ENCODE data around the gene TMEM191C.
"Not testable (repeated sequence)": the region's sequence is repeated elsewhere in the genome, so short reads cannot be mapped to it uniquely, and the experiment has no call there.

TMEM191C gene

GRCh38 chr22:21467337-21468193 lies at the start of gene TMEM191C:
TMEM191C (plus strand) TSS chr22:21467387; CDS start chr22:21467460, 73 bp downstream.
- Mint-ChIP-seq H3K4me3 (peak within 1 kb of the TSS; percentile 85), H3K27ac (peak within 1 kb of the TSS; percentile 99)

GRCh38 chr22:21417853-21418252 lies 49.3 kb upstream of the TMEM191C start:
- peak; percentile 67 for DNase-seq
- not testable (repeated sequence) for H3K4me1 Mint-ChIP-seq
- peak overlapping the region; percentile 71 for H3K4me3 Mint-ChIP-seq

More at GRCh38 chr22:21467337-21468193, at the start of gene TMEM191C:
- H3K27me3 Mint-ChIP-seq (ENCODE audit: low read depth, poor library complexity); DNase-seq; H3K36me3 Mint-ChIP-seq (ENCODE audit: low read depth); H3K4me1 Mint-ChIP-seq; H3K9me3 Mint-ChIP-seq: not testable (repeated sequence)

DNA sequence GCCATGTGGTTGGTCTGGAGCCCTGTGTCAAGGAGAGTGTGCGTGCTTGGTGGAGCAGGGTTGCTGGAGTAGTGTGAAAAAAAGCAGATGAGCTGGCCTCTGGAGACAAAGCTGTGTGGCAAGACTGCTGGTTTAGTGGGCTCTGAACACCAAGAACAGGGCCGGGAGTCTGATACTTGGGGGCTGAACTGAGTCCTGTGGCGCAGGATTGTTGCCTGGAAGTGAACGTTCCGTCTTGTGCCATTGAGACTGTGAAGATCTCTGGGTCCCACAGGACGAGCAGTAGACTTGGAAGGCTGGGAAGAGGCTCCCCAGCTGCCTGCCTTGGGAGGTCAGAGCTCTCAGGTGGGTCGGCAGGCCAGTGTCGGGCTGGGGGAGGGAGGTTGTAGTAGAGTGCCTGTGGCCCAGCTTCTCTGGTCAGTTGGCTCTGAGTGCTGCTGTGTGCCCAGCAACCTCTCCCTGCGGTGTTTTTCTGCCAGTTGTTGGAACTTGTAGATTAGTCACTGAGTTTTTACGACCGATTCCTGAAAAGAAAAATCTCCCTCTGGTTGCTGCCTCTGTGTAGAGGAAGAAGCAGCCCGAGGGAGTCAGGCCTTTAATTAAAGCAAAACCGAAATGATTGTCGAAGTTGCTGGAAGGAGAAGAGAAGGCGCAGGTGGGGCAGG lies 48.1 kb upstream of the TMEM191C start:
- H3K36me3 Mint-ChIP-seq (ENCODE audit: low read depth); H3K4me1 Mint-ChIP-seq; H3K27ac Mint-ChIP-seq; DNase-seq; H3K4me3 Mint-ChIP-seq; H3K27me3 Mint-ChIP-seq (ENCODE audit: low read depth, poor library complexity); H3K9me3 Mint-ChIP-seq: not testable (repeated sequence)

More at GRCh38 chr22:21417853-21418252, 49.3 kb upstream of the TMEM191C start:
- not testable (repeated sequence) for H3K36me3 Mint-ChIP-seq (ENCODE audit: low read depth); H3K27me3 Mint-ChIP-seq (ENCODE audit: low read depth, poor library complexity); H3K27ac Mint-ChIP-seq; H3K9me3 Mint-ChIP-seq

- H3K27me3 Mint-ChIP-seq (ENCODE audit: low read depth, poor library complexity); H3K4me1 Mint-ChIP-seq; H3K9me3 Mint-ChIP-seq; H3K36me3 Mint-ChIP-seq (ENCODE audit: low read depth); H3K27ac Mint-ChIP-seq; H3K4me3 Mint-ChIP-seq: not testable (repeated sequence)
- DNase-seq: peak; percentile 9
Measured at GRCh38 chr22:21420180-21420763, 46.9 kb upstream of the TMEM191C start.

- not testable (repeated sequence) for H3K4me1 Mint-ChIP-seq; H3K27ac Mint-ChIP-seq; H3K36me3 Mint-ChIP-seq (ENCODE audit: low read depth); H3K9me3 Mint-ChIP-seq; DNase-seq; H3K27me3 Mint-ChIP-seq (ENCODE audit: low read depth, poor library complexity); H3K4me3 Mint-ChIP-seq
Measured at GRCh38 chr22:21424084-21424709, 43.0 kb upstream of the TMEM191C start.

DNA sequence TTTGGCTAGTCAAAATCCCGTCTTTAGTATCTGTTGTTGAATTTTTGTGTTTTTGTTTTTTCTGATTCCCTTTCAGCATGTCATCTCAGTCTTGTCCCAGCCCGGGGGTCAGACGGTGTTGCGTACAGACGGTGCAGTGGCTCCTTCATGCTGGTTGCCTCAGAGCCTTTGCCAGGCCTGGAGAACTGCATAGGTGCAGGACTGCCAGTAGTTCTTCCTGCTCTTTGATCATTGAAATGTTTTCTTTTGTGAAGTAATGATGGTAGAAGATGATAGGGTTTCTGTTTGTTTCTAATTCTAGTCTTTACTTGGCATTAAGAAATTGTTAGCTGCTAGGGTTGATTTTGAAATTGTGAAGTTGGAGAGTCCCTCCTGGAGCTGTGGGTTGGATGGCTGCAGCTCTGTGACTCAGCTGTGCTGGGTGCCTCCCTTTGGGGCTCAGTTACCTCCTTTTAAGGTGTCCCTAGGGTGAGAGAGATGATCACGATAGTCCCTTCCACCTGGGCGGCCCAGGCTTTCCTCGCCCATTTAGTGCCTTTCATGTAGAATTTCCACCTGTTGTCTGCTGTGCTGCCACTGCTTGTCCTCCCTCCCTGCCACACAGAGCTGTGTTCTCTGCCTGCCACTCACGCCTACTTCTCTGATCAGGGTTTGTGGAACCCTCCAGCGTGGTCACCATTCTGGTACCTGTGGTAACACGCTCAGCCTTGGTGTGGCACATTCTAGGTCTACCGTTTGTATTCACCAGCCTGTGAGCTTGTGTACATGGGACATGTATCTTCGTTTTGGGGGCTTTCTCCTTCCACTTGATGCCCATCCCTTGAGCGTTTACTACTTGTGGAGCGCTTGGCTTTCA lies 32.6 kb upstream of the TMEM191C start:
- not testable (repeated sequence) for DNase-seq; H3K27me3 Mint-ChIP-seq (ENCODE audit: low read depth, poor library complexity); H3K36me3 Mint-ChIP-seq (ENCODE audit: low read depth); H3K9me3 Mint-ChIP-seq; H3K27ac Mint-ChIP-seq; H3K4me3 Mint-ChIP-seq; H3K4me1 Mint-ChIP-seq

DNA sequence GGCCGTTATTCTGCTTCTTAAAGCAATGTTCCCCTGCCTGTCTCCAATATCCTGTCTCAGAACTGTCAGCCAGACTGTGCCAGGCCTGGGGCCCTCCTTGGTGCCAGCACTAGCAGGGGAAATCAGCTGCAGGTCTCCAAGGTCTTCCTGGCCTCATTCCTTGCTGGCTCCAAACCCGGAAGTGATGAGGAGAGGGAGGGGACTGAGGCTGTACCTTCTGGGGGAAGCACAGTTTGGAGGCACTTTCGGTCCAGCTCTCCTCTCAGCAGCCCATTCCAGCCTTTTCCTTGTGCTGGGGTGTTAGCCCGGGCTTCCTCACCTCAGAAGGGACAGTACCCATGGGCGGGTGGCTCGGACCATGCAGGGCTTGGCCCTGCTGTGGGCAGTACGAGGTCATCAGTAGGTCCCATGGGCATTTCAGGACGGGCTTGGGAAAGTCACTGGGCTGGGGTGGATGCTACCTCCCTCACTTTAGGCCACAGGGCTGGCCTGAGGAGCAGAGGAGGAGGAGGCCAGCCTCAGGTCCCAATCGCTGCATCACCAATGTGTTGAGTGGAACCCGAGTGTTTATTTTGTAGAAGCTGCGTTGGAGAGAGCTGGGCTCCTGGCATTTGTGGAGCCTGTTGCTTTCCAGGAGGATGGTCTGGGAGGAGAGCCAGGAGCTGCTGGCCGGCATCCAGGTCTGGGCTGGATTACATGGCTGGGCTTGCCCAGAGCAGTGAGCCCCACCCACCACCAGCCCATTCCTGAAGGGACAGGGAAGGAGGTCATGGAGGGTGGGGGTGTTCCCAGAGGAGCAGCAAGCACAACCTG lies 31.0 kb upstream of the TMEM191C start:
- not testable (repeated sequence) for H3K27ac Mint-ChIP-seq; H3K36me3 Mint-ChIP-seq (ENCODE audit: low read depth); H3K4me1 Mint-ChIP-seq; H3K9me3 Mint-ChIP-seq; H3K27me3 Mint-ChIP-seq (ENCODE audit: low read depth, poor library complexity); H3K4me3 Mint-ChIP-seq; DNase-seq

DNA sequence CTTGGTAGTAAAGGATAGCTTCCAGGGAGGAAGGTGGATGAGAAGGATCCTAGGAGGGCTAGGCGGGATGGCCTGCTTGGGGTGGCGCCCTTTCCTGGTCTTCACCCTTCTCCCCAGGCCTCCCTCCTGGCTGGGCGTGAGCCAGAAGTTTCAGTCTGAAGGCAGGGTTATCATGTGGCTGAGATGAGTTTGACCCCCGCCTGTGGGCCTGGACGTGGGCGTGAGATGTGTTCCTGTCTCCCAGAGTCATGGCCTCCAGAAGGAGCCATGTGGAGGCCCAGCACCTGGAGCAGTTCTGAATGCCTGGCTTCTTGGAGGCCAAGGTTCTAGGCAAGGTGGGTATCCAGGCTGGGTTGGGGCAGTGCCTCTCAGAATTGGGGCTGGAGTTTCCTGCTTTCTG lies 29.2 kb upstream of the TMEM191C start:
- not testable (repeated sequence) for H3K4me1 Mint-ChIP-seq; H3K9me3 Mint-ChIP-seq; DNase-seq; H3K27ac Mint-ChIP-seq; H3K36me3 Mint-ChIP-seq (ENCODE audit: low read depth); H3K27me3 Mint-ChIP-seq (ENCODE audit: low read depth, poor library complexity); H3K4me3 Mint-ChIP-seq

- H3K4me1 Mint-ChIP-seq; DNase-seq; H3K9me3 Mint-ChIP-seq; H3K27me3 Mint-ChIP-seq (ENCODE audit: low read depth, poor library complexity); H3K4me3 Mint-ChIP-seq; H3K27ac Mint-ChIP-seq; H3K36me3 Mint-ChIP-seq (ENCODE audit: low read depth): not testable (repeated sequence)
Measured at GRCh38 chr22:21440018-21440636, 27.1 kb upstream of the TMEM191C start.

GRCh38 chr22:21440676-21441075 lies 26.5 kb upstream of the TMEM191C start:
- H3K9me3 Mint-ChIP-seq; H3K4me3 Mint-ChIP-seq; H3K27ac Mint-ChIP-seq; DNase-seq; H3K4me1 Mint-ChIP-seq; H3K27me3 Mint-ChIP-seq (ENCODE audit: low read depth, poor library complexity); H3K36me3 Mint-ChIP-seq (ENCODE audit: low read depth): not testable (repeated sequence)

GRCh38 chr22:21441170-21441569 lies 26.0 kb upstream of the TMEM191C start:
- H3K4me3 Mint-ChIP-seq, H3K9me3 Mint-ChIP-seq: not testable (repeated sequence)

GRCh38 chr22:21442123-21442522 lies 25.1 kb upstream of the TMEM191C start:
- not testable (repeated sequence) for H3K36me3 Mint-ChIP-seq (ENCODE audit: low read depth); H3K27me3 Mint-ChIP-seq (ENCODE audit: low read depth, poor library complexity); H3K4me1 Mint-ChIP-seq; H3K9me3 Mint-ChIP-seq; DNase-seq; H3K4me3 Mint-ChIP-seq; H3K27ac Mint-ChIP-seq

More at GRCh38 chr22:21441170-21441569, 26.0 kb upstream of the TMEM191C start:
- H3K27me3 Mint-ChIP-seq (ENCODE audit: low read depth, poor library complexity); H3K27ac Mint-ChIP-seq; H3K4me1 Mint-ChIP-seq; H3K36me3 Mint-ChIP-seq (ENCODE audit: low read depth): not testable (repeated sequence)
- peak; percentile 0 for DNase-seq

GRCh38 chr22:21442646-21443045 lies 24.5 kb upstream of the TMEM191C start:
- H3K4me3 Mint-ChIP-seq; H3K27me3 Mint-ChIP-seq (ENCODE audit: low read depth, poor library complexity); H3K9me3 Mint-ChIP-seq; H3K36me3 Mint-ChIP-seq (ENCODE audit: low read depth); H3K4me1 Mint-ChIP-seq: not testable (repeated sequence)
- H3K27ac Mint-ChIP-seq: peak overlapping the region; percentile 94
- peak; percentile 1 for DNase-seq
